HG02943 (cell line): ENCODE measurements around the gene SDR9C7.
"Not testable (repeated sequence)": the region's sequence is repeated elsewhere in the genome, so short reads cannot be mapped to it uniquely, and the experiment has no call there.

Experiments used
- ATAC-seq: cut with Tn5 transposase; IDR thresholded peaks from one replicate; pipeline ENCODE4 v1.9.1; 2021; ENCODE audit warnings: mild to moderate bottlenecking, low read depth, moderate library complexity; ENCODE audit not compliant: unreplicated experiment

The SDR9C7 gene

DNA sequence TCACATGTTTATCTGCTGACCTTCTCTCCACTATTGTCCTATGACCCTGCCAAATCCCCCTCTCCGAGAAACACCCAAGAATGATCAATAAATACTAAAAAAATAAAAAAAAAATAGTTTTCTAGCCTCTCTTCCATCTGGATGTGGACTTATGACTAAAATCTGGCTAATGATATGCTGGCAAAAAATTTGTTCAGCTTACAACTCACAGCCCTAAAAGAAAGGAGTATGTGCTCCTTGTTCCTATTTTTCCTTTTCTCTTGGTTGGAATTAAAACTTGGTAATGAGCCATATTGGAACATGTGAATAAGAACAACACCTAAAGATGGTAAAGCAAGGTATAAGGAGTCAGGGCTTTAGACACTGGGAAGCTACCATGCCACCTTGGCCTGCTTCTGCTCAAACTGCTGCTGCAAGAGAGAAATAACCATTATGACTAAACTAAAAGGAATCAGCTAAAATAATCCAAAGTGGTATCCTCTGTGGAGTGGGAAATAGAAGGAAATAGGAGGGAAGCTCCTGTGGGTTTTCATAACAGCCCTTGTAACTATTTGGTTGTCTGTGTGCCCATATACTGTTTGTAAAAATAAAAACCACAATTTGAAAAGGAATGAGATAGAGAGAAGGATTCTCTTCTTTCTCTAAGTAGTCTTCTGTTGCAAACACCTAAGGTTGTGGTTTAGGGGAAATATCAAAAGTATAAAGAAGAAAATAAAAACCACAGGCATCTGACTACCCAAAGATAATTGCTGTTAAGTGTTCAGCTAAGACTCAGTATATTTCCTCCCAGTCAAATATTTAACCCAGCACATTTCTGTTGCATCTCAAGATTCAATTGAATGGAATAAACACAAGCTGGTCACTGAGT is 53.8 kb downstream of the SDR9C7 start:
- no peak for ATAC-seq

DNA sequence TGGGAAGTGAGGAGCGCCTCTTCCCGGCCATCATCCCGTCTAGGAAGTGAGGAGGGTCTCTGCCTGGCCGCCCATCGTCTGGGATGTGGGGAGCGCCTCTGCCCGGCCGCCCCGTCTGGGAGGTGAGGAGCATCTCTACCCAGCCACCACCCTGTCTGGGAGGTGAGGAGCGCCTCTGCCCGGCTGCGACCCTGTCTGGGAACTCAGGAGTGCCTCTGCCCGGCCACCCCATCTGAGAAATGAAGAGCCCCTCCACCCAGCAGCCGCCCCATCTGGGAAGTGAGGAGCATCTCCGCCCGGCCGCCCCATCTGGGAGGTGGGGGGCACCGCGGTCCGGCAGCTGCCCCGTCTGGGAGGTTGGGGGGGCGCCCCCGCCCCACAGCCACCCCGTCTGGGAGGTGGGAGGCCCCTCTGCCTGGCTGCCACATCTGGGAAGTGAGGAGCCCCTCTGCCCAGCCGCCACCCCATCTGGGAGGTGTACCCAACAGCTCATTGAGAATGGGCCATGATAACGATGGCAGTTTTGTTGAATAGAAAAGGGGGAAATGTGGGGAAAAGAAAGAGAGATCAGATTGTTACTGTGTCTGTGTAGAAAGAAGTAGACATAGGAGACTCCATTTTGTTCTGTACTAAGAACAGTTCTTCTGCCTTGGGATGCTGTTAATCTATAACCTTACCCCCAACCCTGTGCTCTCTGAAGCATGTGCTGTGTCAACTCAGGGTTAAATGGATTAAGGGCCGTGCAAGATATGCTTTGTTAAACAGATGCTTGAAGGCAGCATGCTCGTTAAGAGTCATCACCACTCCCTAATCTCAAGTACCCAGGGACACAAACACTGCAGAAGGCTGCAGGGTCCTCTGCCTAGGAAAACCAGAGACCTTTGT is 54.7 kb downstream of the SDR9C7 start:
- ATAC-seq, result not testable (repeated sequence)

DNA sequence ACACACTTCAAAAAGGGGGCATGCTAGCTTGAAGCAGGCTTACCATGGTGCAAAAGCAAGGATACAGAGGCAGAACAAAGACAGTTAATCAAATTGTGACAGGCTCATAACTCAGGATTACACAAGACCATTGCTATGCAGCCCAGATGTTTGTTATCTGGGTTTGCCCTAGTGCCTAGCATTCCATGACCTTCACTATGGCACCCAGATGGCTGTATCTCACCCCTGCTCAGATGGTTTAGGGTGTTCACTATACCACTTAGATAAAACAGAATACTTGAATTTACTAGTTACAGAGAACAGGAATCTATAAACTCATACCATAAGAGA is 56.2 kb downstream of the SDR9C7 start:
- ATAC-seq, result no peak

DNA sequence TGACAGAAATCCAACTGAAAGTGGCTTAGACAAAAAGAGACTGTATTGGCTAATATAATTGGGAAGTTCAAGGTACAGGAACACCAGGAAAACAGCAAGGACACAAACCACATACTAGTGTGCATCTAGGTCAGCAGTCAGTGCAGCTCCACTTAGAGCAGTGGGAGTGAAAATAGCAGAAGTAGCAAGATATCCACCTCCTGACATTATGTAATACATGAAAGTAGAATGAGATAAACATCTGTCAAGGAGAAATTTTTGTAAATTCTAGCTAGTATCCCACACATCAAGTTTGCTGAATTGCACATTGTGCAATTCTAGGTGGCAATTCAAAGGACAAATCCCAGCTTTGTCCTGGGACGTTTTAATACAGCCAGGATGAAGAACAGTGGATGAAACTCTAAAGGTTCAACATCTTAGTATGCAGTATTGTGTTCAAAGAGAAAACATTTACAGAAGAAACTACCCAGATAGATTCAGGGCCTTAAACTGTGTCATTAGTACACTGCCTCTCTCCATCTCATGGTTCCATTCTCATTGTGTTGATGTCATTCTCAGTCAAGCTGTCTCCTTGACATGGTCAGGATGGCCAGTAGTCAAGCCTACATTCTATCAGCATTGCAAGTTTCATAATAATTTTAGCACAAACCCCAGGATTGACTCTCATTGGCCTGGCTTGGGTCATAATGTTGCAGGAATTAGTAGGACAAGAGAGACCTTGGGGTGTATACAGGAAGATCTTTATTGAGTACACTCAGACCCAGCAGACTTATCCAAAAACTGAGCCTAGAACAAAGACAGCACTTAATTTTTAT is 56.8 kb downstream of the SDR9C7 start:
- no peak for ATAC-seq

DNA sequence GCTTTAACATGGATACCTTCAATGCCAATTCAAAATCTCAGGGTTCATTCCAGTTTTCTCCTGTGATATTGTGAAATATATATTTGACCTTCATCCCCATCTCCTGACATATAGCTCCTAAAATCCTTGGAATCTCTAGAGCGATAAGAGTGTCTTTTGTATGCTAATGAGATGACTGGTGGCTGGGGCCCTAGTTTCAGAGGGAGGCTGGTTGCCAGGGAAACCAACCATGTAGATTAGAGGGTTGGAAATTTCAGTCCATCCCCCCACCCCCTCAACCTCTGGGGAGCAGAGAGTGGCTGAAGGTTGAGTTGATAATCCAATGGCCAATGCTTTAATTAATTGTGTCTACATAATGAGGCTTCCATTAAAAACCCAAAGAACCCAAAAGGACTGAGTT is 59.4 kb downstream of the SDR9C7 start:
- no peak for ATAC-seq

DNA sequence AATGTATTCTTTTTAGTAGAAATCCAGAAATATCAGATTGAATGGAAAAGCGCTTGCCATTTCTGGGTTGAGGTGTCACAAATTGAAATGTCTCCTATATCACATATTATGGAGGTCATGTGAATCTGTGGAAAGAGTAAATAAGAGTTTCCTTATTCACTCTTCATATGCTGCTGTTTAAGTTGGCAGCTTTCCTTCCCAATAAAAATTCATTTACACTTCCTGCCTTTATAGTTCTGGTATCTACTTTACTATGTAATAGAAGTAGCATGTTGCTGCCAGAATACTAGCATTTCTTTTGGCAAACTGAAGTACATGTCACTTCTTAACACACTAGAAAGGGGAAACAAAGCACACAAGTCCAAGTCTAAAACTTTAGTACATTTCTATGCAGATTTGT is 60.8 kb downstream of the SDR9C7 start:
- no peak for ATAC-seq
